CD14-positive monocyte (primary cell): ENCODE data around the gene CDH23. TPM values are rescaled to one million over a fixed set of nuclear protein-coding genes. Genes with fewer than 3 reads are reported as not detected.

ENCODE experiments used
- DNase-seq, 3 donors: peaks; one replicate each; pipeline ENCODE4 v3.0.0-alpha.2; 2011 to 2022
- H2AFZ ChIP-seq: 2 replicates; pipeline ENCODE4 v1.6.0; 2012; ENCODE audit warnings: mild to moderate bottlenecking, low read depth, low read length, inconsistent platforms; ENCODE audit not compliant: insufficient read depth, poor library complexity, severe bottlenecking
- H3K27ac ChIP-seq, 2 donors: 1 replicate in 1 of 2; 2 replicates in 1 of 2; pipeline ENCODE4 v1.5.1; 2012 to 2013; ENCODE audit warnings: low read length in 2 of 2, control low read depth in 1 of 2, inconsistent platforms in 1 of 2, low read depth in 1 of 2, mild to moderate bottlenecking in 1 of 2
- H3K27me3 ChIP-seq, 2 donors: one replicate each; pipeline versions ENCODE4 v1.6.0 to v1.6.1; 2011 to 2013; ENCODE audit warnings: low read length in 2 of 2; ENCODE audit not compliant: control insufficient read depth in 2 of 2, insufficient read depth in 2 of 2
- H3K36me3 ChIP-seq, 2 donors: replicated peaks in 1 of 2; 1 replicate in 1 of 2; 2 replicates in 1 of 2; pipeline versions ENCODE4 v1.5.1 to v1.6.1; 2012 to 2013; ENCODE audit warnings: low read length in 2 of 2, control low read depth in 1 of 2, inconsistent platforms in 1 of 2, mild to moderate bottlenecking in 1 of 2; ENCODE audit not compliant: insufficient read depth in 2 of 2, control insufficient read depth in 1 of 2
- H3K4me1 ChIP-seq, 2 donors: 1 replicate in 1 of 2; 2 replicates in 1 of 2; pipeline versions ENCODE4 v1.5.1 to v1.6.1; 2012 to 2013; ENCODE audit warnings: low read length in 2 of 2, control low read depth in 1 of 2, inconsistent platforms in 1 of 2, mild to moderate bottlenecking in 1 of 2, moderate library complexity in 1 of 2; ENCODE audit not compliant: insufficient read depth in 2 of 2, control insufficient read depth in 1 of 2
- H3K4me2 ChIP-seq: replicated peaks from 2 replicates; pipeline ENCODE3; 2012; ENCODE audit warnings: low read length, moderate library complexity, mild to moderate bottlenecking; ENCODE audit not compliant: poor library complexity, severe bottlenecking; ENCODE audit errors: extremely low read depth
- H3K4me3 ChIP-seq, 3 experiments: fragments of 200-600 bp in 1 of 3; sonication (generic) in 1 of 3; replicated peaks in 1 of 3; 1 replicate in 2 of 3; 2 replicates in 1 of 3; pipeline ENCODE4 v1.5.1; 2011 to 2013; ENCODE audit warnings: low read length in 3 of 3, mild to moderate bottlenecking in 3 of 3, control low read depth in 2 of 3, low read depth in 2 of 3, inconsistent platforms in 1 of 3, moderate library complexity in 1 of 3
- H3K79me2 ChIP-seq: 2 replicates; pipeline ENCODE4 v1.6.0; 2012; ENCODE audit warnings: mild to moderate bottlenecking, control low read depth, inconsistent platforms, low read length, moderate library complexity; ENCODE audit not compliant: insufficient read depth
- H3K9ac ChIP-seq: 2 replicates; pipeline ENCODE4 v1.6.0; 2017; ENCODE audit warnings: low read length, mild to moderate bottlenecking; ENCODE audit not compliant: insufficient read depth, poor library complexity, severe bottlenecking
- H3K9me3 ChIP-seq, 2 donors: replicated peaks in 1 of 2; 1 replicate in 1 of 2; 2 replicates in 1 of 2; pipeline versions ENCODE4 v1.5.1 to v1.6.1; 2012 to 2013; ENCODE audit warnings: low read length in 2 of 2, control low read depth in 1 of 2; ENCODE audit not compliant: control insufficient read depth in 1 of 2, insufficient read depth in 1 of 2
- H4K20me1 ChIP-seq: 2 replicates; pipeline ENCODE4 v1.6.0; 2012; ENCODE audit warnings: mild to moderate bottlenecking, low read length, control low read depth, moderate library complexity; ENCODE audit not compliant: insufficient read depth
- H3K27ac Mint-ChIP-seq, 7 donors: one replicate each; pipeline ENCODE4 v1.8.0; 2020; ENCODE audit warnings: mild to moderate bottlenecking in 7 of 7, mixed read lengths in 7 of 7, moderate library complexity in 6 of 7, inconsistent platforms in 2 of 7
- H3K27me3 Mint-ChIP-seq, 3 donors: one replicate each; pipeline ENCODE4 v1.8.0; 2021 to 2022; ENCODE audit warnings: low read depth in 3 of 3, mild to moderate bottlenecking in 3 of 3, mixed read lengths in 3 of 3, moderate library complexity in 3 of 3, inconsistent platforms in 1 of 3
- H3K36me3 Mint-ChIP-seq, 2 donors: one replicate each; pipeline ENCODE4 v1.8.0; 2020; ENCODE audit warnings: mixed read lengths in 2 of 2, inconsistent platforms in 1 of 2, mild to moderate bottlenecking in 1 of 2
- H3K4me1 Mint-ChIP-seq: one replicate; pipeline ENCODE4 v1.8.0; 2020; ENCODE audit warnings: mild to moderate bottlenecking, mixed read lengths
- H3K4me3 Mint-ChIP-seq, 2 donors: one replicate each; pipeline ENCODE4 v1.8.0; 2020; ENCODE audit warnings: mild to moderate bottlenecking in 2 of 2, mixed read lengths in 2 of 2, moderate library complexity in 1 of 2
- H3K9me3 Mint-ChIP-seq, 7 donors: one replicate each; pipeline ENCODE4 v1.8.0; 2020 to 2022; ENCODE audit warnings: mixed read lengths in 7 of 7, mild to moderate bottlenecking in 6 of 7, moderate library complexity in 6 of 7, inconsistent platforms in 2 of 7
- WGBS: methylation state at CpG from one replicate; pipeline ENCODE4 v1.1.5; 2013; ENCODE audit warnings: missing lambda C conversion rate; ENCODE audit not compliant: insufficient coverage; 5-methylcytosine and 5-hydroxymethylcytosine counted together
- intact Hi-C, 2 donors: fragments of 100-400 bp; cut with micrococcal nuclease; formaldehyde crosslinking; loops; one replicate each; pipeline versions ENCODE4 v1.15.0 to v1.15.1; 2023
- polyA plus RNA-seq, 3 donors: library from polyadenylated mRNA; depleted of rRNA in 1 of 3; unstranded in 2 of 3; stranded (reverse) in 1 of 3; fragments of 300-500 nt in 2 of 3; fragments of >200 nt in 1 of 3; fragmentation: Illumina TruSeq in 2 of 3; gene quantifications; 1 replicate in 2 of 3; 2 replicates in 1 of 3; pipeline ENCODE4 v1.2.3, GENCODE V29; 2012 to 2021
- TF ChIP-seq, protein P1 (sequence below): fragments of 200-600 bp; IDR thresholded peaks from one replicate; pipeline ENCODE4 v1.8.0; 2022; ENCODE audit warnings: antibody characterized with exemption, mild to moderate bottlenecking

Gene CDH23
- polyA plus RNA-seq, 3 donors: 8.2 to 36.2 (median 10.5) TPM

DNA sequence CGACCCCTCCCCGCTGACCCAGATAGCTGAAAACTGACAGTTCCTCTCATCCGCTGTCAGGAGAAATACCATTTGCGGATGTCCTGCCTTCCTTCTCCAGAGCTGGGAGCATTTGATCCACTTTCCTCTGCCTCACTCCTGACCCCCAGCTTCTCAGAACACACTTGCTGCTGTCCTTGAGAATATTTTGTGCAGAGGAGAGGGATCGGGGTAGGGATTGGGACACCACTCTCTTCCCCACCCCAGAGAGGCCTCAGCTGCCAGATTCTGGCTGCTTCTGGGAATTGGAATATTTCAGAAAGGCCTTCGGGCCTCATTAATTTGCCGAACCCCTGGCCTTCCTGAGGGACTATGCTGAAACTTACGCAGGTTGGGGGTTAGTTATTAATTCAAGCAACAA, 225.9 kb downstream of the CDH23 start:
- Histone ChIP-seq H3K4me1 (peaks cover 24 to 28% of the 10 kb centered on the region in 2 donors), H4K20me1 (no peaks in the 10 kb centered on the region), H3K36me3 (no peaks in the 10 kb centered on the region), H3K9me3 (no peaks in the 10 kb centered on the region), H2AFZ (no peak overlapping the region), H3K9ac (no peak overlapping the region), H3K4me3 (no peak overlapping the region), H3K27me3 (no peaks in the 10 kb centered on the region), H3K4me2 (no peak overlapping the region), H3K27ac (no peak overlapping the region), H3K79me2 (no peaks in the 10 kb centered on the region)
- no peaks in the 10 kb centered on the region for H3K27me3 Mint-ChIP-seq
- H3K36me3 Mint-ChIP-seq: no peaks in the 10 kb centered on the region
- WGBS: 80% methylated on average over 1 of the region's 8 CpGs
- intact Hi-C loops: no loop called here
- DNase-seq: no peak
- peaks cover 33% of the 10 kb centered on the region for H3K4me1 Mint-ChIP-seq
- TF ChIP-seq, protein P1, sequence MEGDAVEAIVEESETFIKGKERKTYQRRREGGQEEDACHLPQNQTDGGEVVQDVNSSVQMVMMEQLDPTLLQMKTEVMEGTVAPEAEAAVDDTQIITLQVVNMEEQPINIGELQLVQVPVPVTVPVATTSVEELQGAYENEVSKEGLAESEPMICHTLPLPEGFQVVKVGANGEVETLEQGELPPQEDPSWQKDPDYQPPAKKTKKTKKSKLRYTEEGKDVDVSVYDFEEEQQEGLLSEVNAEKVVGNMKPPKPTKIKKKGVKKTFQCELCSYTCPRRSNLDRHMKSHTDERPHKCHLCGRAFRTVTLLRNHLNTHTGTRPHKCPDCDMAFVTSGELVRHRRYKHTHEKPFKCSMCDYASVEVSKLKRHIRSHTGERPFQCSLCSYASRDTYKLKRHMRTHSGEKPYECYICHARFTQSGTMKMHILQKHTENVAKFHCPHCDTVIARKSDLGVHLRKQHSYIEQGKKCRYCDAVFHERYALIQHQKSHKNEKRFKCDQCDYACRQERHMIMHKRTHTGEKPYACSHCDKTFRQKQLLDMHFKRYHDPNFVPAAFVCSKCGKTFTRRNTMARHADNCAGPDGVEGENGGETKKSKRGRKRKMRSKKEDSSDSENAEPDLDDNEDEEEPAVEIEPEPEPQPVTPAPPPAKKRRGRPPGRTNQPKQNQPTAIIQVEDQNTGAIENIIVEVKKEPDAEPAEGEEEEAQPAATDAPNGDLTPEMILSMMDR: no peak
- no peak overlapping the region for H3K27ac Mint-ChIP-seq
- no peak overlapping the region for H3K4me3 Mint-ChIP-seq
- H3K9me3 Mint-ChIP-seq: no peaks in the 10 kb centered on the region

DNA sequence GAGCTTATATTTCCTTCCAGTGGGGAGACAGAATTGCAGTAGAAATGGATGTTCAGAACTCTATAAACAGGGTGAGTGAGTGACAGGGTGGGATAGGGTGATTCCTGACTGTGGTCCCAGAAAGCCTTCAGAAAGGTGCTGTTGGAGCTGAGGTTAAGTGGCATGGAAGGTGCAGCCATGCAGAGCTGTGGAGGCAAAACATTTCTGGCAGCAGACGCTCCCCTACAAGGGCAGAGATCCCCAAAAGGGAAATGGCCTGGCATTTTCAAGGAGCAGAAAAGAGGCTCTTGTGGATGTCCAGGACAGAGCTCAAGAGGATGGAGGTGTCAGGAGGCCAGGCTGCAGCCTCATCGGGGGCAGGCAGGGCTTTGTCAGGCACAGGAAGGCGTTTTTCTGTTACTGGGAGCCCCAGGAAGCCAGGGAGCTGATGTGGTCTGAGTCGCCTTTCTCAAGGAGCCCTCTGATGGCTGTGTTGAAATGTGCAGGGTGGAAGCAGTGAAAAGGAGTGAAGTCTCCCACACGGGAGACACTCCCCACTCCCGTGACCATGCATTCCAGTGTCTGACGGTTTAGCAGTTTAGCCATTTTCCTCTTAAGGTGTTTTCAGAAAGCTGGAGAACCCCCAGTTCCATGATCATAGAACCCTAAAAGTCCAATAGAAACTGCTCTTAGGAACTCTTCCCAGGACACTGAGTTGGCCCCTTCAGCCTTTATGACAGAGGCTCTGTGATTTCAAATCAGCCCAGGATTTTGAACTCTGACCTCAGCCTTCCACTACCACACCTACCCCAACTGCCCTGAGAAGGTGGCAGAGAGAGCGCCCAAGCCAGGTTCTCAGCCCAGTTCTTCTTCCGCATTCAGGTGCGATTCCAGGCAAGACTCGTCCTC, 226.6 kb downstream of the CDH23 start:
- no peaks in the 10 kb centered on the region for H3K27me3 Mint-ChIP-seq

More for the DNA sequence above, 226.6 kb downstream of the CDH23 start:
- TF ChIP-seq, protein P1: peak; percentile 26
- no peak overlapping the region for H3K4me2 ChIP-seq
- H3K36me3 Mint-ChIP-seq: no peaks in the 10 kb centered on the region
- no peaks in the 10 kb centered on the region for H4K20me1 ChIP-seq
- H3K4me1 ChIP-seq: peaks cover 31 to 35% of the 10 kb centered on the region in 2 donors
- peaks cover 40% of the 10 kb centered on the region for H3K4me1 Mint-ChIP-seq
- WGBS: 67% methylated on average over 6 of the region's 11 CpGs
- no peak overlapping the region for H3K9ac ChIP-seq
- peak in 2 of 3 donors; percentile 35 to 37 for DNase-seq
- intact Hi-C loops: no loop called here
- peak overlapping the region in 1 of 2 donors; percentile 53 for H3K4me3 Mint-ChIP-seq
- no peak overlapping the region for H3K4me3 ChIP-seq
- H3K27ac Mint-ChIP-seq: peak overlapping the region in 2 of 7 donors; percentile 30 to 50
- H3K79me2 ChIP-seq: no peaks in the 10 kb centered on the region
- no peaks in the 10 kb centered on the region for H3K36me3 ChIP-seq
- H3K9me3 Mint-ChIP-seq: no peaks in the 10 kb centered on the region
- no peaks in the 10 kb centered on the region for H3K9me3 ChIP-seq
- no peaks in the 10 kb centered on the region for H3K27me3 ChIP-seq
- H2AFZ ChIP-seq: peak overlapping the region; percentile 69
- no peak overlapping the region for H3K27ac ChIP-seq
